IMR-90 (cell line): ENCODE data around the gene GRK5. TPM values are rescaled to one million over a fixed set of nuclear protein-coding genes. Genes with fewer than 3 reads are reported as not detected.

ENCODE experiments used
- ATAC-seq: fragments of 200-7000 bp; cut with Tn5 transposase; 2 replicates; pipeline ENCODE4 v1.9.1; 2020; ENCODE audit warnings: low read depth, mild to moderate bottlenecking, moderate library complexity
- BruUV-seq: library from RNA; stranded (reverse); fragments of 400-500 nt; replicated peaks from 2 replicates; lab custom pipeline; 2021; lab: Mats Ljungman, UMichigan
- CTCF ChIA-PET: fragments of 300-600 bp; formaldehyde crosslinking; extraction: SDS; loops from one replicate; lab custom pipeline; 2021; ENCODE audit warnings: antibody characterized with exemption; lab: Yijun Ruan, JAX
- POLR2A ChIA-PET: fragments of 300-600 bp; sonication (Branson Sonifier 250); formaldehyde crosslinking; loops from one replicate; lab custom pipeline; 2022; ENCODE audit warnings: antibody characterized with exemption; ENCODE audit not compliant: unreplicated experiment; lab: Charles Lee
- DNase-seq: peaks from one replicate; pipeline ENCODE4 v3.0.0; 2013
- H2AFZ ChIP-seq: replicated peaks from 2 replicates; pipeline ENCODE3; 2013; ENCODE audit warnings: low read length, mild to moderate bottlenecking; ENCODE audit not compliant: poor library complexity
- H2AK5ac ChIP-seq: 2 replicates; pipeline ENCODE4 v1.6.1; 2013; ENCODE audit warnings: low read depth, low read length, inconsistent platforms
- H2AK9ac ChIP-seq: replicated peaks from 2 replicates; pipeline ENCODE3; 2013; ENCODE audit warnings: mild to moderate bottlenecking, low read depth, low read length, moderate library complexity; ENCODE audit not compliant: poor library complexity
- H2BK120ac ChIP-seq: 2 replicates; pipeline ENCODE4 v1.6.1; 2013; ENCODE audit warnings: low read depth, low read length, inconsistent platforms
- H2BK15ac ChIP-seq: 3 replicates; pipeline ENCODE4 v1.6.1; 2013; ENCODE audit warnings: low read depth, low read length, inconsistent platforms
- H2BK20ac ChIP-seq: 2 replicates; pipeline ENCODE4 v1.6.1; 2013; ENCODE audit warnings: low read depth, mild to moderate bottlenecking, inconsistent platforms, low read length, moderate library complexity
- H2BK5ac ChIP-seq: 2 replicates; pipeline ENCODE4 v1.6.1; 2013; ENCODE audit warnings: mild to moderate bottlenecking, low read depth, low read length, inconsistent platforms; ENCODE audit not compliant: poor library complexity, severe bottlenecking
- H3K14ac ChIP-seq: replicated peaks from 2 replicates; pipeline ENCODE4 v1.6.1; 2013; ENCODE audit warnings: low read depth, low read length, inconsistent platforms
- H3K18ac ChIP-seq: 2 replicates; pipeline ENCODE4 v1.6.1; 2013; ENCODE audit warnings: low read depth, low read length, control low read depth
- H3K23ac ChIP-seq: 2 replicates; pipeline ENCODE4 v1.6.1; 2013; ENCODE audit warnings: low read depth, low read length, inconsistent platforms
- H3K27ac ChIP-seq: 2 replicates; pipeline ENCODE4 v1.5.1; 2013; ENCODE audit warnings: mild to moderate bottlenecking, control low read depth, low read length; ENCODE audit not compliant: insufficient read depth
- H3K27me3 ChIP-seq: 2 replicates; pipeline ENCODE4 v1.6.1; 2013; ENCODE audit warnings: low read length; ENCODE audit not compliant: control insufficient read depth, insufficient read depth
- H3K36me3 ChIP-seq: 2 replicates; pipeline ENCODE4 v1.6.1; 2013; ENCODE audit warnings: low read length, mixed read lengths; ENCODE audit not compliant: control insufficient read depth, insufficient read depth
- H3K4ac ChIP-seq: 2 replicates; pipeline ENCODE4 v1.6.1; 2013; ENCODE audit warnings: low read depth, low read length, inconsistent platforms
- H3K4me1 ChIP-seq: 2 replicates; pipeline ENCODE4 v1.6.1; 2013; ENCODE audit warnings: low read length, mixed read lengths; ENCODE audit not compliant: control insufficient read depth, insufficient read depth
- H3K4me2 ChIP-seq: 2 replicates; pipeline ENCODE4 v1.6.1; 2013; ENCODE audit warnings: low read depth, mild to moderate bottlenecking, control low read depth, low read length, moderate library complexity
- H3K4me3 ChIP-seq: 2 replicates; pipeline ENCODE4 v1.5.1; 2013; ENCODE audit warnings: low read depth, mild to moderate bottlenecking, control low read depth, low read length, moderate library complexity; ENCODE audit not compliant: insufficient read depth
- H3K56ac ChIP-seq: 2 replicates; pipeline ENCODE4 v1.6.1; 2013; ENCODE audit warnings: low read length, inconsistent platforms; ENCODE audit not compliant: insufficient read depth; ENCODE audit errors: extremely low read depth
- H3K79me1 ChIP-seq, 2 experiments: 2 replicates each; pipeline ENCODE4 v1.6.1; 2013; ENCODE audit warnings: low read length in 2 of 2, inconsistent platforms in 1 of 2, low read depth in 1 of 2
- H3K9ac ChIP-seq: 2 replicates; pipeline ENCODE4 v1.6.1; 2013; ENCODE audit warnings: low read depth, low read length, control low read depth
- H3K9me1 ChIP-seq: 2 replicates; pipeline ENCODE4 v1.6.1; 2013; ENCODE audit warnings: low read length, inconsistent platforms; ENCODE audit not compliant: insufficient read depth
- H3K9me3 ChIP-seq: 2 replicates; pipeline ENCODE4 v1.6.1; 2013; ENCODE audit warnings: low read length; ENCODE audit not compliant: control insufficient read depth, insufficient read depth
- H4K20me1 ChIP-seq: 2 replicates; pipeline ENCODE4 v1.6.1; 2013; ENCODE audit warnings: low read length, inconsistent platforms; ENCODE audit not compliant: insufficient read depth
- H4K5ac ChIP-seq: 2 replicates; pipeline ENCODE4 v1.6.1; 2013; ENCODE audit warnings: mild to moderate bottlenecking, low read depth, low read length, control low read depth
- H4K8ac ChIP-seq, 2 experiments: 2 replicates each; pipeline ENCODE4 v1.6.1; 2013; ENCODE audit warnings: low read depth in 2 of 2, low read length in 2 of 2, control low read depth in 1 of 2, inconsistent platforms in 1 of 2
- H4K91ac ChIP-seq: 2 replicates; pipeline ENCODE4 v1.6.1; 2013; ENCODE audit warnings: low read depth, low read length, inconsistent platforms; ENCODE audit not compliant: insufficient read depth
- BHLHE40 ChIP-seq: fragments of 150-350 bp; IDR thresholded peaks from 2 replicates; pipeline ENCODE4 v1.6.1; 2016; ENCODE audit warnings: mild to moderate bottlenecking, low read depth, low read length
- CEBPB ChIP-seq: IDR thresholded peaks from 2 replicates; pipeline ENCODE4 v1.6.1; 2012; ENCODE audit warnings: low read depth, low read length, improper control_type of control experiment
- CHD1 ChIP-seq: IDR thresholded peaks from 2 replicates; pipeline ENCODE4 v1.6.1; 2012; ENCODE audit warnings: low read depth, low read length, improper control_type of control experiment
- CTCF ChIP-seq: conservative IDR thresholded peaks from 2 replicates; pipeline ENCODE4 v1.5.1; 2012; ENCODE audit warnings: mild to moderate bottlenecking, low read depth, low read length, improper control_type of control experiment
- ELK1 ChIP-seq: fragments of 150-350 bp; IDR thresholded peaks from 2 replicates; pipeline ENCODE4 v1.6.1; 2016; ENCODE audit warnings: low read depth, mild to moderate bottlenecking, low read length, moderate library complexity, borderline replicate concordance
- FOS ChIP-seq: fragments of 150-350 bp; IDR thresholded peaks from 2 replicates; pipeline ENCODE4 v1.6.1; 2016; ENCODE audit warnings: low read depth, low read length
- MAFK ChIP-seq: IDR thresholded peaks from 2 replicates; pipeline ENCODE4 v1.6.1; 2012; ENCODE audit warnings: low read depth, low read length, improper control_type of control experiment
- MAZ ChIP-seq: IDR thresholded peaks from 2 replicates; pipeline ENCODE4 v1.6.1; 2012; ENCODE audit warnings: low read depth, mild to moderate bottlenecking, low read length, improper control_type of control experiment, moderate library complexity, borderline replicate concordance
- NFE2L2 ChIP-seq: fragments of 150-350 bp; IDR thresholded peaks from 2 replicates; pipeline ENCODE4 v1.6.1; 2016; ENCODE audit warnings: low read depth, mild to moderate bottlenecking, low read length
- RAD21 ChIP-seq: IDR thresholded peaks from 2 replicates; pipeline ENCODE4 v1.6.1; 2012; ENCODE audit warnings: low read length, improper control_type of control experiment
- SMC3 ChIP-seq: fragments of 150-350 bp; IDR thresholded peaks from 2 replicates; pipeline ENCODE4 v1.6.1; 2016; ENCODE audit warnings: low read depth, mild to moderate bottlenecking, antibody characterized with exemption, low read length, moderate library complexity
- WGBS, 2 experiments: methylation state at CpG; one replicate each; pipeline versions ENCODE4 v1.1.5 to v1.1.7; 2013; ENCODE audit warnings: missing lambda C conversion rate in 2 of 2; ENCODE audit not compliant: insufficient read length in 1 of 2; ENCODE audit errors: extremely low coverage in 2 of 2; 5-methylcytosine and 5-hydroxymethylcytosine counted together
- dilution Hi-C: fragments of 300-500 bp; cut with HindIII; formaldehyde crosslinking; loops from one replicate; pipeline ENCODE4 v1.14.3; 2018; ENCODE audit warnings: low sequenced_read_pairs; ENCODE audit not compliant: unreplicated experiment
- in situ Hi-C: fragments of 300-500 bp; cut with MboI; formaldehyde crosslinking; loops from 3 replicates; pipeline ENCODE4 v1.14.3; 2019; ENCODE audit warnings: low sequenced_read_pairs, inconsistent platforms, mixed read lengths
- intact Hi-C: fragments of 100-400 bp; cut with micrococcal nuclease; formaldehyde crosslinking; loops from 2 replicates; pipeline ENCODE4 v1.10.0; 2022
- polyA plus RNA-seq, 3 experiments: library from polyadenylated mRNA; depleted of rRNA; stranded (reverse); fragments of >200 nt; gene quantifications; 2 replicates each; pipeline ENCODE4 v1.2.3, GENCODE V29; 2012; ENCODE audit warnings: low replicate concordance in 1 of 3
- total RNA-seq: library from RNA; depleted of rRNA; stranded (reverse); fragments of >200 nt; gene quantifications from 2 replicates; pipeline ENCODE4 v1.2.3, GENCODE V29; 2012

The GRK5 gene
- total and polyA plus RNA-seq, 2 of the 4 experiments (the other 2 are of a cell fraction): 12.9 to 16.3 TPM

GRCh38 chr10:119286983-119287633, 79.7 kb downstream of the GRK5 start:
- DNase-seq (no peak), ATAC-seq (no peak)
- no TSS peak for BruUV-seq
- Histone ChIP-seq H3K36me3 (peaks cover 20% of the 10 kb centered on the region; the same call in 1 of the 2 replicates), H3K27ac (no peak overlapping the region), H2BK120ac (no peak overlapping the region), H4K20me1 (peaks cover 93% of the 10 kb centered on the region), H3K14ac (no peak overlapping the region), H3K4ac (no peak overlapping the region), H3K27me3 (no peaks in the 10 kb centered on the region), H3K79me1 (peaks cover 53 to 91% of the 10 kb centered on the region in 2 experiments), H2BK5ac (no peak overlapping the region), H4K8ac (no peak overlapping the region), H3K18ac (no peak overlapping the region), H2BK20ac (no peak overlapping the region), H2AFZ (no peak overlapping the region), H4K91ac (no peak overlapping the region), H2BK15ac (no peak overlapping the region), H3K23ac (no peak overlapping the region; the same call in 1 of the 2 replicates), H3K4me3 (no peak overlapping the region), H3K4me1 (peaks cover 40% of the 10 kb centered on the region), H3K9ac (no peak overlapping the region), H3K9me1 (peaks cover 53% of the 10 kb centered on the region), H3K4me2 (no peak overlapping the region), H3K9me3 (no peaks in the 10 kb centered on the region), H2AK9ac (no peak overlapping the region), H2AK5ac (no peak overlapping the region; the same call in 1 of the 2 replicates), H4K5ac (no peak overlapping the region), H3K56ac (no peak overlapping the region)
- dilution Hi-C loops (no loop called here), intact Hi-C loops (no loop called here), in situ Hi-C loops (no loop called here)
- ChIA-PET POLR2A (no interaction called here), CTCF (no interaction called here)
- TF ChIP-seq CHD1 (no peak), BHLHE40 (no peak), MAFK (no peak), NFE2L2 (no peak), CTCF (no peak), FOS (no peak), RAD21 (no peak), ELK1 (no peak), SMC3 (no peak), CEBPB (no peak), MAZ (no peak)
- 90% methylated on average over 1 of the region's 2 CpGs; no CpG with 5 or more reads in 1 of the 2 experiments for WGBS, 2 experiments
